SIG-M5 treated with dmso at 0.1 percent for 504 hours (cell line): ENCODE results near the gene DNAJC16.
"Not testable (repeated sequence)": the region's sequence is repeated elsewhere in the genome, so short reads cannot be mapped to it uniquely, and the experiment has no call there.

Experiments
- DNase-seq: peaks from one replicate; lab custom pipeline; 2025; ENCODE audit not compliant: unreplicated experiment; lab: John Stamatoyannopoulos, UW

The DNAJC16 gene

DNA sequence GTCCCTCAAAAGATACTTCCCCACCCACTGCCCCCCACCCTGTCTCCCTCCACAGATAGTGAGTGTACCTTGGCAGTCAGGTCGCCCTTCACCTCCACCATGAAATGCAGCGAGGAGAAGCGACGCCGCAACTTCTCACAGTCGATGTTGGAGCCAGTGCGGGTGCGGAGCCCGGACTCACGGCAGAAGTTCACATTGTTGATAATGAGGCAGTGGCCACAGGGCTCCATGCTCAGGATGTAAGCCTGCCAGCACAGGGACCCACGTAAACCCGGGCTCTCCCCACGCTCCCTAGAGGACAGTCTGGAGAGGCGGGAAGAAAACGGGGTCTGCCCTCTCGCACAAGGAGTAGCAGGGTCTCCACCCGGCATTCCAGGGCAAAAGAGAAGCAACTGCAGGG, 19.8 kb upstream of the DNAJC16 start:
- no peak for DNase-seq

DNA sequence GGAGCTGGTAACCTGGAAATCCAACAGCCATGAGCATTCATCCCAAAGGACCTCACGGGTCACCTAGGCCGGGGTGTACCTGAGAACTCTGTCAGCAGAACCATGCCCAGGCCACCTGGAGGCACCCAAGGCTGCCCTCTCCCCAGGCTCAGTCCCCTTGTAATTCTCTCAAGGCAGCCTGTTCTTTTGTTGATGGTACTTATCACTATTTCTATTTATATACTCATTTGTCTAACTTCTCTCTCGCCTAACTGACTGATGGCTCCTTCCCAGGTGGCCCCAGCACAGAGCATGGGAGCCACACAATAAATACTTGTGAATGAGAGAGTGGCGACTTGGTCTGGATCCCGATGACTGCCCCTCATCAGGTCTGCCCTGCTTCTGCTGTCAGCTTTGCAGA, 19.4 kb upstream of the DNAJC16 start:
- DNase-seq: no peak

DNA sequence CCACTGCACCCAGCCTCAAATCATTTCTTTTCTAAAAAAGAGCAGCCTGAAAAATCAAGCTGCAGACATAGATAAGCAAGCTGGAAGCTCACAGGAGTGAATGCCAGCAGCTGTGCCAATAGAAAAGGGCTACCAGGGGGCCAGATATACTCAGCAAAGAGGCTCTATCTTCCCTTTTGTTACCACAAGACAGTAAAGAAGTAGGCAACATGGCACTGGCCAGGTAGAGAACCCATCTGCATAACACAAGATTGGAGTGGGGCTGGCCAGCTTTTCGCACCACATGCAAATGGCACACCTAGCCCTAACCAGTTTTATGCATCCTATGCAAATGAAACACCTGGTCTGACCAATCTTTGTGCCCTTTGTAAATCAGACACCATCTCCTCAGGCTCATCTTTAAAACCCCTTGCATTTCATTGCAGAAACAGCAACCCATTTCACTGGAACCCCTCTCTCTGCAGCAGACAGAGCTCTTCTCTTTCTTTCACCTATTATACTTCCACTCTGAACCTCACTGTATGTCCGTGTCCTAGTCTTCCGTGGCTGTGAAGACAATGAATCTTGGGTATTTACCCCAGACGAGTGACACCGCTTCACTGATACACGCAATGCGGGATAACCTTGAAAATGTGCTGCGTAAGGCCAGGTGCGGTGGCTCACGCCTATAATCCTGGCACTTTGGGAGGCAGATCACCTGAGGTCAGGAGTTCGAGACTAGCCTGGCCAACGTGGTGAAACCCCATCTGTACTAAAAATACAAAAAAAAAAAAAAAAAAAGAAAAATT, 17.8 kb upstream of the DNAJC16 start:
- DNase-seq: no peak

DNA sequence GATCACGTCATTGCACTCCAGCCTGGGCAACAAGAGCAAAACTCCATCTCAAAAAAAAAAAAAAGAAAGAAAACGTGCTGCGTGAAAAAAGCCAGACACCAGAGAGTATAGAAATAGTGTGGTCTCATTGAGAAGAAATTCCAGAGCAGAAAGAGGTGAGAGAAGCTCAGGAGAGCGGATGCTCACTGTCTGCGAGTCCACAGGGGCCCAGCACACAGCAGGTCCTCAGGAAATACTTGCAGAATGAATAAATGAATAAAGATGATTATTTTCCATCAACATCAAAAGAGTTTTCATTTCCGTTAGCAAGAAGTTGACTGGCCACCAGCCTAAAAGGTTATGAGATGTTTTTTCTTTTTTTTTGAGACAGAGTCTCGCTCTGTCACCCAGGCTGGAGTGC, 17.1 kb upstream of the DNAJC16 start:
- no peak for DNase-seq

DNA sequence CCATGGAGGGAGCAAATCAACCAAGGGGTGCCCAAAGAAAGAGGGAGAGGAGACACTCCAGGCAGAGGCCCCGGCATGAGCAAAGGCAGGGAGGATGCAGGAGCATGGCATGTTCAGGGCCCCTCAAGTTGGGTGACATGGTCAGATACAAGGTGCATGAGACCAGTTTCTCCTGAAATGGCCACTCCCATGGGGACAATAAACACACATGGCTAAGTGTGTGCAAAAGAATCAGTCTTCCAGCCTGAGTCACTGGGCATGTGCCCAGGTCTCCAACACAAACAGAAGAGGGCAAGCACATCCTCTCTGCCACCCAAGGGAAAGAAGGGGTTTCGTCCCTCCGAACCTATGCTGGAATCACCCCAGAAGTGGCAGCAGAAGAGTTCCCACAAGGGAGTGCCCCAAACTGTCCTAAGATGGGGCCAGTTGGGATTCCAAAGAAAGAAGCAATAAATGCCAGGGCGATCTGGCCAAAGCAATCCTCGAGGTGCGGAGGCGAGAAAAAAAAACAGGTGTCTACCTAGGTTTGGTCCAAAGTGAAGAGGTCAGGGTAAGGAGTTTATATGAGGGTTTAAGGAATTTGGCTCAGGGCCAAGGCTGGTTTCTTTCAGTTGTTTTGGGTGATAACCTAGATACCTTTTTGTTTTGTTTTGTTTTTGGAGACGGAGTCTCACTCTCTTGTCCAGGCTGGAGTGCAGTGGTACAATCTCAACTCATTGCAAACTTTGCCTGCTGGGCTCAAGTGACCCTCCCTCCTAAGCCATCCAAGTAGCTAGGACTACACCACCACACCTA, 15.8 kb upstream of the DNAJC16 start:
- no peak for DNase-seq

DNA sequence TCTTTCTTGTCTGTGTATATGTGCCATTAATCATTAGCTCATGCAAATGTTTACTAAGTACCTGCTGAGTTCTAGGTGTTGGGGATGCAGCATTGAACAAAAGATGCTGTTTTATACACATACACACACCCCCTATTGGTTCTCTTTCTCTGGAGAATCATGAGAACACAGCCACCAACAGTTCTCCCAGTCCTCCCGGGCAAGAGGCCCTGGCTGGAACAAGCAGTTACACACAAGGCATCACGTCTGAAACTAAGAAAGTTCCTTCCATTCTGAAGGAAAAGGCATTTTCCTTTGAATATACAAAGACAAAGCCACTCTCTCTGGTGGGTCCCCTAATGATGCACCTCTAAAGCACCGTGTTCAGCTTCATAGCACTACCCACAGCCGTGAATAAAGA, 13.5 kb upstream of the DNAJC16 start:
- no peak for DNase-seq

DNA sequence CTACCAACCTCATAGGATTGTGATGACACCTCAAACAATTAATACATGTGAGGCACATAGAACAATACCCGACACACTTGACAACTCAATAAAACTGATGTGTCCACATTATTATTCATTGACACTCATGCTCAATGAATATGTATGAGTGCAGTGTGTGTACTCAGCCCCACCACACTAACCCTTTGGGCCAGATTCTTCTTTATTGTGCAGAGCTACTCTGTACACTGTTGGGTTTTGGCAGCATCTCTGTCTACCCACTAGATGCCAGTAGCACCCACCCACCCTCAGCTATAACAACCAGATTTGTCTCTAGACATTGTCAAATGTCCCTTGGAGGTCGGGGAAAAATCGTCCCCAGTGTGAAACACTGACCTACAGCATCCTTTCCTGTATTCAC, 12.7 kb upstream of the DNAJC16 start:
- no peak for DNase-seq

DNA sequence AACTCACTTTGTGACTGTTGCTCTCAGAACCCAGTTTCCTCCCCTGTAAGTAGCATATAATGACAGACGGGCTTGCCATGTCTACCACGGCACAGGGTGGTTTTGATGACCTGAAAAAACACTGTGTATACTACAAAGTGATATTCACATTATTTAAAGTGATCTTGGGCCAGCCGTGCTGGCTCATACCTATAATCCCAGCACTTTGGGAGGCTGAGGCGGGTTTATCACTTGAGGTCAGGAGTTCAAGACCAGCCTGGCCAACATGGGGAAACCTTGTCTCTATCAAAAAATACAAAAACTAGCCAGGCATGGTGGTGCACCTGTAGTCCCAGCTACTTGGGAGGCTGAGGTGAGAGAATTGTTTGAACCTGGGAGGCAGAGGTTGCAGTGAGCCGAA, 12.1 kb upstream of the DNAJC16 start:
- not testable (repeated sequence) for DNase-seq

DNA sequence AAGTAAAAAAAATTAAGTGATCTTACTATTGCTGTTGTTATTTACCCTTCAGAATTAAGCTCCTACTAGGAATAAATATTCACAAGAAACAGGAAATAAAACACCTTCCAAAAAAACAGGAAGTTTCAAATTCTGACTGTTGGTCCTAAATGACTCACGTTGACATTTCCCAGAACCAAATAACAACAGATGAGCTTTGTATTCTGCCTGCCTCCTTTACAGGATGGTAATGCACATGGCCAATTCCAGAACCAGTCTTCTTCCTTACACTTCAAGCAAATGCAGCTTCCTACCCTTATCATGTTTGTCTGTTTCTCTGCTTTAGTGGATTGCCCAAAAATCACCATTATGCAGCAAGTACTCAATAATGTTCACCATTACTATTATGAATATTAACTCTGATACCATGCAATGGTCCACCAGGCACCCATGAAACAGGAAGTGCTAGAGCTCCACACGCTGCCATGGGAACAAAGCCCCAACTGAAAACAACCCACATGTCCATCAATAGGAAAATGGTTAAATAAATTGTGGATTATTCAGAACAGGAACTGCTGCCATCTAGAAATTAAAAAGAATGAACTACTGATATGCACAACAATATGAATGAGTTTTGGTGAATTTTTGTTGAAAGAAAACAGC, 11.5 kb upstream of the DNAJC16 start:
- DNase-seq: no peak

DNA sequence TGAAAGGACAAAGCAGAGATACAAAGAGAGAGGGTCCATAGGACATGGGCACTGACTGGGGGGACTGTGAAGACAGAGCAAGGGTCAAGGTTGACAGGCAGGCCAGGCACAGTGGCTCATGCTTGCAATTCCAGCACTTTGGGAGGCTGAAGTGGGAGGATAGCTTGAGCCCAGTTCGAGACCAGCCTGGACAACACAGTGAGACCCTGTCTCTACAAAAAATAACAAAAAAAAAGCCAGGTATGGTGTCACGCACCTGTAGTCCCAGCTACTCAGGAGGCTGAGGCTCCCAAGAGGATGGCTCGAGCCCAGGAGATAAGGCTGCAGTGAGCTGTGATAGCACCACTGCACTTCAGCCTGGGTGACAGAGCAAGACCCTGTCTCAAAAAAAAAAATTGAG, 7.0 kb upstream of the DNAJC16 start:
- no peak for DNase-seq

DNA sequence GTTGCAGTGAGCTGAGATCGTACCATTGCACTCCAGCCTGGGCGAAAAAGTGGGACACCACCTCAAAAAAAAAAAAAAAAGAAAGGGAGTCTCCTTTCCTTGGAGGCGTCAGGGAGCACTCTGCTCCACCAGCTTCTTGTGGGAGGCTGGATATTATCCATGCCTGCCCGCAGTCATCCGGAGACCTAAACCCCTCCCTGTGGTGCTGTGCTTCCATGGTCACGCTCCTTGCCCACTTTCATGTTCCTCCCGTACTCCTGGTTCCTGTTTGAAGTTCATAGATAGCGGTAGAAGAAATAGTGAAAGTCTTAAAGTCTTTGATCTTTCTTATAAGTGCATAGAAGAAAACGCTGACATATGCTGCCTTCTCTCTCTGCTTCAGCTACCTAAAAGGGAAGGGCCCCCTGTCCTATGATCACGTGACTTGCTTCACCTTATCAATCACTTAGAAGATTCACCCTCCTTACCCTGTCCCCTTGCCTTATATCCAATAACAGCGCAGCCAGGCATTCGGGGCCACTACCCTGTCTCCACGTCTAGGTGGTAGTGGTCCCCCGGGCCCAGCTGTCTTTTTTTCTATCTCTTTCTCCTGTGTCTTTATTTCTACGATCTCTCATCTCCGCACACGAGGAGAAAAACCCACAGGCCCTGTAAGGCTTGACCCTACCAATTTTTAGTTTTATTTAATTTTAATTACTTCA, 5.3 kb upstream of the DNAJC16 start:
- not testable (repeated sequence) for DNase-seq

DNA sequence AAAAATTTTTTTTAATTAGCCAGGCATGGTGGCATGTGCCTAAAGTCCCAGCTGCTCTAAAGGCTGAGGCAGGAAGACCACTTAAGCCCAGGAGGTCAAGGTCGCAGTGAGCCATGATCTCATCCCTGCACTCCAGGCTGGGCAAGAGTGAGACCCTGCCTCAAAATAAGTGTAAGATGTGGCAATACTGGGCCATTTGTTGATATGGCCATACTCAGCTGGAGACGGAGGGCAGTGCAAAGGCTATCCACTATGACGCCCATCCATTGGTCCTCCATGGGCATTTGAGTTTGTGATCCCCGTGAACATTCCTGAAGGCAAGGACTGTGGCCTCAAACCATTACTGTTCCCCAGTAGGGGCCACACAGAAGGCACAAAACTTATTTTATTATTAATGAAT, 4.1 kb upstream of the DNAJC16 start:
- DNase-seq: no peak

DNA sequence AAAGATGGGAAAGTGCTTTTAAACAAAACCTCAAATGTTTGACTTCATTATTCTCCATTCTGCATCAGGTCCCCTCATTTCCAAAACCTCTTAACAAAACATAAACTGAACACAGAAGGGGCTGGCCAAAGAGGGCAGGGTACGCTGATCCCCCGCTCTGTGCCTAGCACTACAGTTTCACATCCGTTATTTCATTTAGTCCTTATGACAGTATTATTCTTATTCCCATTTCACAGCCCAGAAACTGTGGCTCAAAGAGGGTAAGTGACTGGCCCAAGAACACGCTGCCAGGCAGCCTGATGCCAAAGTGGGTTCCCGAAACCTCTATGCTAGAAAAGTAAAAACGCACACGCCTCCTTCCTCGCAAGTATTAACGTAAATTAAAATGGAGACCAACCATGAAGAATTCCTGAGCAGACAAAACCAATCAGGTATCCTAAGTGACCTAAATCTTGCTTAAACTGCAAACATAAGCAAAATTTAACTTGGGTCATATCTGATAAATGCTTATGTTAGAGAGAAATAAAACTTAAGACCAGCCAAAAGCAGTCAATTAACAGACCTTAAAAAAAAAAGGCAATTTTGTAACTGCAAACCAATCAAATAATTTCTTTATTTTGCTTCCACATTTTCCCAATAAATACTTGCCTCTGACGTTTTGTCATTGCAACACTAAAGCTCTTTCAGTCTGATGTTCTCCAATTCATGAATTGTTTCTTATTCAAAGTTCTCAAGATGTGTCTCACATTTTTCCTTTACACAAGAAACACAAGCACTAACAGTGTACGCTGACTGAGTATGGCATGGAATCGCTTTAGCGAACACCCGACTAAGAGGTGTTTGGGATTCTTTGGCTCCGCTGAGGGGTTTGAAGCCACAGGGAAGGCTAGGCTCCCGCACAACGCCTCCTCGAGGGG, 3.3 kb upstream of the DNAJC16 start:
- DNase-seq: peak; percentile 47

DNA sequence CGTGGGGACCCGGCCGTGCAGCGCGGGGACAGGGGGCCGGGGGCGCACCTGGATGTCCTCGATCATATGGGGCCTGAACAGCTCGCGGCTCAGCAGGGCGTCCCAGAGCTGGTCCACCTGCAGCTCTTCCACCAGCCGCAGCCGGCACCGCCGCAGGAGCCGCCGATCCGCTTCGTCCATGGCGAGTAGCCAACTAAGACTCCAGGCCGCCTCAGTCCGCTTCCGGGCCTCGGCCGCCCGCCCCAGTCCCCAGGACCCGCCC, 2.7 kb upstream of the DNAJC16 start, which contains the start of gene CASP9:
Gene CASP9, minus strand, starts transcription at position 195 of the 262 bp plus-strand sequence. Its CDS starts 15 bp downstream, at position 180.
- no peak for DNase-seq

DNA sequence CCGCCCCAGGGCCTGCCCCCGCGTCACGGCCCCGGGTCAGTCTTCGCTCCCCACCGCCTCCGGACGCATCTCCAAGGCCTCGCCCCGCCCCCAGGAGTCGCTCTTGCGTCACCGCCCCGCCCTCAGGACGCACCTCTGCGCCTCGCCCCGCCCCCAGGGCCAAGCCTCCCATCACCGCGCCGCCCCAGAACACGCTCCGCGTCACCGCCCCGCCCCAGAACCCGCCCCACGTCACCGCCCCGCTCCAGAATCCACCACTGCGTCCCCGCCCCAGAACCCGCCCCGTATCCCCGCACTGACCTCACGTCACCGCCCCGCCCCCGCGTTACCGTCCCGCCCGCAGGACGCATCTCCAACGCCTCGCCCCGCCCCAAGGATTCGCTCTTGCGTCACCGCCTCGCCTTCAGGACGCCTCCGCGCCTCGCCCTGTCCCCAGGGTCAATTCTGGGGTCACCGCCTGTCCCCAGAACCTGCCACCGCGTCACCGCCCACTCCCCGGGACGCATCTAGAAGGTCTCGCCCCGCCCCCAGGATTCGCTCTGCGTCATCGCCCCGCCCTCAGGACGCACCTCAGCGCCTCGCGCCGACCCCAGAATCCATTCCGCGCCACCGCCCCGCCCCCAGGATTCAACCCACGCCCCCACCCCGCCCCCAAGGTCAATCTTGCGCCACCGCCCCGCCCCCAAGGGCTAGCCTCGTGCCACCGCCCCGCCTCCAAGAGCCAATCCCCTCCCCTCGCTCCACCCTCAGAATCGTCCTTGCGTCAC, 2.2 kb upstream of the DNAJC16 start:
- peak; percentile 94 for DNase-seq

DNA sequence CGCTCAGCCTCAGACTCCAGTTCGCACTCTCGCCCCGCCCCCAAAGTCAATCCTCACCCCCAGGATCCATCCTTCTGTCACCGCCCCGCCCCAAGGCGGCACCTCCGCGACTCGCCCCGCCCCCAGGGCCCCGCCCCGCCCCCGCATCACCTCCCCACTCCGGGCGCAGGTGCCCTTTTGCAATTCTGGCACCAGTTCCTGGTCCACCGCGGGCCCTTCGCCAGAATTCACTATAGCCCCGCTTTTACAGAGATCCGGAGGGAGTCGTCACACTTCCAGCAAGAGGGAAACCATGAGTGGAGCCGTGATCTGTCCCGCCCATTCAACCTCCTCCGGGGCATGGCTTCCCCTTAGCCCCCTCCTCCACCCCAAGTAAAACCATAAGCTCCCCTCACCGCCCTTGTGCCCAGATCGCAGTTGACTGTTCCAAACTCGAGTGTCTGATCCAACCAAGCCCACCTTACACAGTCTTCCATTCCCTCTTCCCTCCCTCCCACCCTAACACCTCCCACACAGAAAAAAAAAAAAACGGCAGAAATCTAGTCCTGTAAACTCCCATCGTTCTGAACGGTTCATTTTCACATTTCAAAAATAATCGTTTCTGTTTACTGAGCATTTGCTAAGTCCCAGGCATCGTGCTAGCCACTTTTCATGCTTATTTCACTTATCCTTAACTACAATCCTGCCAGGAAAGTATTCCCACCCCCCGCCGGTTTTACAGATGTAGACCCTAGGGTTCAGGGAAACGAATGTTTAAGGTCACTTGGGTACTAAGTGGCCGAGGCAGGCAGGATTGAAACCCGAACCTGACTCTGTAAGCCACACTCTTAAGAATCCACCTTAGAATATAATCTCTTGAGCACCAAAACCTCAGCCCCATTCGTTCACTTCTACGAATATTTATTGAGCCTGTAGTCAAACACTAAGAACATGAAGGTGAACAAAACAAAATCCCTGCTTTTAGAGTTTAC, 1.3 kb upstream of the DNAJC16 start:
- no peak for DNase-seq

DNA sequence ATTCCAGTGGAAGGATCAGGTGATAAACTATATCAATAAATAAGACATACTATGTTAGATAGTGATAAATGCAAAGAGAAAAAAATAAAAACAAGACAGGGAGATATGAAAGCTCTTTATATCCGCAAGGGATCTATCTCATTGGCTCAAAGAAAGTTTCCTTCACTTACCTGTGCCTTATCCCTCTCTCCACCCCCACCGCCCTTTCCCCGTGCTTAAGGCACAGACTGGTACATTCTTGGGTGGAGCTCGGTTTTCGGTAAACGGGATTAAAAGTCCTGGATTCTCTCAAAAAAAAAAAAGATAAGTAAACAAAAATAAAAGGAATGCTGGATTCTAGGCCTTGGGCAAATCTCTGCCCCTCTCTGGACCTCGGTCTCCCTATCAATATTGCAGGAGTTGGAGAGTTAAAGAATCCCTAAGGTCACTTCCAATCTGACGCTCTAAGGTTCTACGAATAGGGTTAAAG, 593 bp upstream of the DNAJC16 start:
- no peak for DNase-seq

DNA sequence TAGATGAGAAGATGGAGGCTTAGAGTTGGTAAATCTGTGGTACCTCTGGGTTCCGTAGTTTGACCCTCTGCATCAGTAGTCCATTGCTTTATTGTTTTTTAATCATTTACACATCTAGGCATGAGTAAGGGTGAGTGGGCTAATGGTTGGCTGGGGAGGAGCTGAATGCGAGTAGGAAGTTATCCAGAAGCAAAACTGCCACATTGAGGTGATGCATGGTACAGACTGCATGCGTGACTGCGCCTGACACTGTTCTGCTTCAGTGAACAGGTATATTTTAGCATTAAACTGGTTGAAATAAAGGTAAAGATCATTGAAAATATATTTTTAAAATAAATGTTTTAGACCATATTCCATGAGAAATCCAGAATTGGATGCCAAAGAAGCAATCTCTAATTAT, 4.4 kb downstream of the DNAJC16 start:
- no peak for DNase-seq
